ENCODE data around the gene TBC1D24.
A peak's percentile ranks its signal among the peaks of the same experiment; 100 is the strongest.

TBC1D24 gene

GRCh38 chr16:2474877-2475412, at the start of gene TBC1D24:
TSS of gene TBC1D24 (plus strand) at chr16:2475127. CDS start at chr16:2496149, 21,022 bp downstream.
- no peak for TF ChIP-seq CTCF (IDR thresholded peaks at IDR 0.05; ENCODE audit: low read depth, low read length, missing control alignments)
- H3K4me3 ChIP-seq (ENCODE audit: low read depth, low read length) = peak within 1 kb of the TSS; percentile 65
- in situ Hi-C loops (cut with HindIII; ENCODE audit: low sequenced_read_pairs) = no loop called here
- DNase-seq (ENCODE audit: low read depth) = peak; percentile 27

- no peak for DNase-seq (ENCODE audit: low read depth)
- H3K4me3 ChIP-seq (ENCODE audit: low read depth, low read length) = no peak overlapping the region
- in situ Hi-C loops (cut with HindIII; ENCODE audit: low sequenced_read_pairs) = loop anchor here (10.0 kb wide), 1 partner anchor 261 kb away; no protein-coding TSS in a partner anchor
- no peak for TF ChIP-seq CTCF (IDR thresholded peaks at IDR 0.05; ENCODE audit: low read depth, low read length, missing control alignments)
Measured at GRCh38 chr16:2425825-2426430, 49.0 kb upstream of the TBC1D24 start.

- DNase-seq (ENCODE audit: low read depth) = no peak
- H3K4me3 ChIP-seq (ENCODE audit: low read depth, low read length) = no peak overlapping the region
- in situ Hi-C loops (cut with HindIII; ENCODE audit: low sequenced_read_pairs) = loop anchor here (10.0 kb wide), 1 partner anchor 262 kb away; no protein-coding TSS in a partner anchor
- TF ChIP-seq CTCF (IDR thresholded peaks at IDR 0.05; ENCODE audit: low read depth, low read length, missing control alignments) = no peak
Measured at GRCh38 chr16:2426941-2427361, 48.0 kb upstream of the TBC1D24 start.

GRCh38 chr16:2427526-2427925, 47.4 kb upstream of the TBC1D24 start:
- DNase-seq (ENCODE audit: low read depth) = no peak
- no peak overlapping the region for H3K4me3 ChIP-seq (ENCODE audit: low read depth, low read length)
- TF ChIP-seq CTCF (IDR thresholded peaks at IDR 0.05; ENCODE audit: low read depth, low read length, missing control alignments) = no peak
- in situ Hi-C loops (cut with HindIII; ENCODE audit: low sequenced_read_pairs) = loop anchor here (10.0 kb wide), 1 partner anchor 263 kb away; no protein-coding TSS in a partner anchor

GRCh38 chr16:2428051-2428783, 46.7 kb upstream of the TBC1D24 start:
- no peak for DNase-seq (ENCODE audit: low read depth)

More at GRCh38 chr16:2428051-2428783, 46.7 kb upstream of the TBC1D24 start:
- peak; percentile 22 for TF ChIP-seq CTCF (IDR thresholded peaks at IDR 0.05; ENCODE audit: low read depth, low read length, missing control alignments)
- H3K4me3 ChIP-seq (ENCODE audit: low read depth, low read length) = peak overlapping the region; percentile 79
- in situ Hi-C loops (cut with HindIII; ENCODE audit: low sequenced_read_pairs) = loop anchor here (10.0 kb wide), 1 partner anchor 263 kb away; no protein-coding TSS in a partner anchor

Measured in astrocyte of the cerebellum (primary cell).